ENCODE measurements around the gene CALHM3. TPM values are rescaled to one million over a fixed set of nuclear protein-coding genes. Genes with fewer than 3 reads are reported as not detected.

CALHM3 gene
- total RNA-seq, 6 donors from 2014 or later: 0.30 to 0.79 TPM; not detected in 4

GRCh38 chr10:103428989-103429643 is 49.9 kb downstream of the CALHM3 start:
- Histone ChIP-seq H3K27me3 (no peaks in the 10 kb centered on the region), H3K36me3 (peaks cover 0 to 88% (median 42%) of the 10 kb centered on the region in 4 donors), H3K9me3 (no peaks in the 10 kb centered on the region), H3K4me1 (peaks cover 0 to 6% (median under 1%) of the 10 kb centered on the region in 4 donors), H3K4me3 (no peak overlapping the region), H3K27ac (no peak overlapping the region)
- TF ChIP-seq CTCF (IDR thresholded peaks at IDR 0.05): no peak
- TF ChIP-seq EP300 (IDR thresholded peaks at IDR 0.05): no peak
- TF ChIP-seq POLR2A (IDR thresholded peaks at IDR 0.05): no peak
- TF ChIP-seq POLR2AphosphoS5 (IDR thresholded peaks at IDR 0.05): no peak
- no peak for DNase-seq
- ATAC-seq (ENCODE audit: low FRiP score in 2 of 2): no peak
- WGBS, 2 donors: 54 to 65% methylated on average over 5 of the region's 5 CpGs

GRCh38 chr10:103427866-103428265 is 51.2 kb downstream of the CALHM3 start:
- no peak for DNase-seq
- ATAC-seq (ENCODE audit: low FRiP score in 2 of 2): no peak
- WGBS, 2 donors: 92 to 94% methylated on average over 9 of the region's 9 CpGs

GRCh38 chr10:103423748-103424147 is 55.3 kb downstream of the CALHM3 start:
- TF ChIP-seq EP300 (IDR thresholded peaks at IDR 0.05) (no peak), POLR2AphosphoS5 (IDR thresholded peaks at IDR 0.05) (no peak), CTCF (IDR thresholded peaks at IDR 0.05) (no peak), POLR2A (IDR thresholded peaks at IDR 0.05) (no peak)
- Histone ChIP-seq H3K27me3 (no peaks in the 10 kb centered on the region), H3K36me3 (peaks cover 15 to 95% (median 73%) of the 10 kb centered on the region in 4 donors), H3K4me1 (no peaks in the 10 kb centered on the region), H3K9me3 (no peaks in the 10 kb centered on the region), H3K4me3 (no peak overlapping the region), H3K27ac (no peak overlapping the region)
- ATAC-seq (ENCODE audit: low FRiP score in 2 of 2) (peak in 1 of 2 donors; percentile 29), DNase-seq (no peak)
- 86 to 96% methylated on average over 5 of the region's 5 CpGs for WGBS, 2 donors

More at GRCh38 chr10:103427866-103428265, 51.2 kb downstream of the CALHM3 start:
- no peaks in the 10 kb centered on the region for H3K27me3 ChIP-seq
- H3K36me3 ChIP-seq: peaks cover 12 to 90% (median 47%) of the 10 kb centered on the region in 4 donors
- H3K27ac ChIP-seq: no peak overlapping the region
- H3K9me3 ChIP-seq: no peaks in the 10 kb centered on the region
- H3K4me1 ChIP-seq: peaks cover 0 to 6% (median 0%) of the 10 kb centered on the region in 4 donors
- no peak for TF ChIP-seq EP300 (IDR thresholded peaks at IDR 0.05)
- TF ChIP-seq CTCF (IDR thresholded peaks at IDR 0.05): no peak
- no peak overlapping the region for H3K4me3 ChIP-seq

Other genes with a start within 250 kb of the CALHM3 start
- not detected for gene RPEL1, start 233.4 kb downstream of the CALHM3 start, total RNA-seq
- under 1 TPM in 2 of 6 donors, not detected in 4; 0.13 to 0.39 TPM for gene INA, start 202.1 kb downstream of the CALHM3 start, total RNA-seq
- gene PCGF6, start 128.1 kb downstream of the CALHM3 start, total RNA-seq: 10 to 100 TPM in 1 of 6 donors, 1 to 10 TPM in 5; 6.0 to 10.9 (median 6.7) TPM
- 1 to 10 TPM; 1.1 to 7.6 (median 4.4) TPM for gene TAF5, start 111.3 kb downstream of the CALHM3 start, total RNA-seq
- gene ATP5MK, start 82.8 kb downstream of the CALHM3 start, total RNA-seq: 100 to 1,000 TPM in 4 of 6 donors, 1 to 10 TPM in 2; 5.1 to 218 (median 164) TPM
- 10 to 100 TPM; 14.8 to 25.1 (median 20.8) TPM for gene PDCD11, start 82.6 kb downstream of the CALHM3 start, total RNA-seq
- 10 to 100 TPM; 25.6 to 56.8 (median 40.5) TPM for gene CALHM2, start 26.9 kb downstream of the CALHM3 start, total RNA-seq
- gene CALHM1, start 20.3 kb downstream of the CALHM3 start, total RNA-seq: not detected
- 1 to 10 TPM in 1 of 6 donors, under 1 TPM in 4, not detected in 1; 0.22 to 1.1 (median 0.80) TPM for gene NEURL1, start 14.5 kb upstream of the CALHM3 start, total RNA-seq